Liver (tissue), 9 donors: ENCODE measurements around the gene SIRT1. TPM values are rescaled to one million over a fixed set of nuclear protein-coding genes. Genes with fewer than 3 reads are reported as not detected.

Experiments
- DNase-seq: peaks from one replicate; pipeline ENCODE4 v3.0.0-alpha.2; 2017; ENCODE audit warnings: low spot score
- H3K27ac ChIP-seq, 2 donors: one replicate each; pipeline ENCODE4 v1.7.0; 2013; ENCODE audit warnings: inconsistent platforms in 2 of 2, low read length in 2 of 2, control low read depth in 1 of 2, low read depth in 1 of 2, mild to moderate bottlenecking in 1 of 2
- H3K27me3 ChIP-seq, 4 donors: one replicate each; pipeline versions ENCODE4 v1.6.1 to v1.7.0; 2013; ENCODE audit warnings: low read length in 3 of 4, inconsistent platforms in 1 of 4, mild to moderate bottlenecking in 1 of 4, moderate library complexity in 1 of 4; ENCODE audit not compliant: control insufficient read depth in 4 of 4, insufficient read depth in 4 of 4
- H3K36me3 ChIP-seq, 4 donors: one replicate each; pipeline versions ENCODE4 v1.6.1 to v1.7.0; 2013; ENCODE audit warnings: low read length in 3 of 4, mild to moderate bottlenecking in 3 of 4, low read depth in 1 of 4, moderate library complexity in 1 of 4; ENCODE audit not compliant: control insufficient read depth in 4 of 4, insufficient read depth in 3 of 4
- H3K4me1 ChIP-seq, 4 donors: one replicate each; pipeline versions ENCODE4 v1.6.1 to v1.7.0; 2013; ENCODE audit warnings: low read length in 3 of 4, mild to moderate bottlenecking in 3 of 4, moderate library complexity in 1 of 4; ENCODE audit not compliant: control insufficient read depth in 4 of 4, insufficient read depth in 4 of 4
- H3K4me3 ChIP-seq, 3 donors: one replicate each; pipeline versions ENCODE4 v1.6.1 to v1.7.0; 2013; ENCODE audit warnings: low read length in 3 of 3, control low read depth in 1 of 3, low read depth in 1 of 3, mild to moderate bottlenecking in 1 of 3
- H3K9ac ChIP-seq, 2 donors: one replicate each; pipeline ENCODE4 v1.7.0; 2013; ENCODE audit warnings: low read length in 2 of 2, mild to moderate bottlenecking in 2 of 2, moderate library complexity in 2 of 2, control low read depth in 1 of 2, low read depth in 1 of 2
- H3K9me3 ChIP-seq, 4 donors: one replicate each; pipeline versions ENCODE4 v1.6.1 to v1.7.0; 2013; ENCODE audit warnings: low read length in 3 of 4; ENCODE audit not compliant: control insufficient read depth in 4 of 4
- ATF3 ChIP-seq: IDR thresholded peaks from 2 replicates; pipeline ENCODE4 v1.6.1; 2016; ENCODE audit warnings: antibody characterized with exemption
- EGR1 ChIP-seq, 2 donors: IDR thresholded peaks; 2 replicates each; pipeline ENCODE4 v1.6.1; 2016 to 2018; ENCODE audit warnings: antibody characterized with exemption in 2 of 2, low read depth in 2 of 2
- FOXA1 ChIP-seq: IDR thresholded peaks from 2 replicates; pipeline ENCODE4 v1.6.1; 2016; ENCODE audit warnings: antibody characterized with exemption
- FOXA2 ChIP-seq: IDR thresholded peaks from 2 replicates; pipeline ENCODE4 v1.6.1; 2016; ENCODE audit warnings: antibody characterized with exemption
- GABPA ChIP-seq, 2 donors: IDR thresholded peaks in 1 of 2; conservative IDR thresholded peaks in 1 of 2; 2 replicates each; pipeline ENCODE4 v1.6.1; 2016; ENCODE audit warnings: antibody characterized with exemption in 2 of 2, mild to moderate bottlenecking in 1 of 2, moderate library complexity in 1 of 2
- HNF4A ChIP-seq, 2 donors: conservative IDR thresholded peaks; 2 replicates each; pipeline ENCODE4 v1.6.1; 2016; ENCODE audit warnings: antibody characterized with exemption in 2 of 2, mild to moderate bottlenecking in 2 of 2
- HNF4G ChIP-seq: IDR thresholded peaks from 2 replicates; pipeline ENCODE4 v1.6.1; 2016; ENCODE audit warnings: antibody characterized with exemption
- NR2F2 ChIP-seq: IDR thresholded peaks from 2 replicates; pipeline ENCODE4 v1.6.1; 2016; ENCODE audit warnings: antibody characterized with exemption
- RAD21 ChIP-seq, 2 donors: IDR thresholded peaks; 2 replicates each; pipeline ENCODE4 v1.6.1; 2016; ENCODE audit warnings: antibody characterized with exemption in 2 of 2, mild to moderate bottlenecking in 2 of 2
- RXRA ChIP-seq, 2 donors: IDR thresholded peaks; 2 replicates each; pipeline ENCODE4 v1.6.1; 2017 to 2018; ENCODE audit warnings: antibody characterized with exemption in 2 of 2, mild to moderate bottlenecking in 1 of 2
- SP1 ChIP-seq: IDR thresholded peaks from 2 replicates; pipeline ENCODE4 v1.6.1; 2018; ENCODE audit warnings: antibody characterized with exemption, mild to moderate bottlenecking
- TAF1 ChIP-seq: conservative IDR thresholded peaks from 2 replicates; pipeline ENCODE4 v1.6.1; 2016; ENCODE audit warnings: antibody characterized with exemption, mild to moderate bottlenecking
- YY1 ChIP-seq: IDR thresholded peaks from 2 replicates; pipeline ENCODE4 v1.6.1; 2016; ENCODE audit warnings: antibody characterized with exemption, mild to moderate bottlenecking
- WGBS: extraction: QIAGEN DNeasy Blood & Tissue Kit; methylation state at CpG from one replicate; pipeline ENCODE4 v1.1.7; 2013; 5-methylcytosine and 5-hydroxymethylcytosine counted together
- polyA plus RNA-seq, 2 donors: library from polyadenylated mRNA; stranded (reverse) in 1 of 2; unstranded in 1 of 2; fragments of 200-250 nt in 1 of 2; fragments of >200 nt in 1 of 2; fragmentation: Nextera tagmentation in 1 of 2; extraction: Ambion mirVana in 1 of 2; gene quantifications; one replicate each; pipeline versions ENCODE4 v1.2.1 to v1.2.3, GENCODE V29; 2013 to 2015
- total RNA-seq, 2 donors: library from RNA; depleted of rRNA; stranded (reverse); fragments of >200 nt; gene quantifications; one replicate each; pipeline ENCODE4 v1.2.3, GENCODE V29; 2014
- TF ChIP-seq, protein P1 (sequence below): IDR thresholded peaks from 2 replicates; pipeline ENCODE4 v1.6.1; 2016; ENCODE audit warnings: antibody characterized with exemption
- TF ChIP-seq, protein P2 (sequence below): IDR thresholded peaks from 2 replicates; pipeline ENCODE4 v1.6.1; 2016; ENCODE audit warnings: antibody characterized with exemption, mild to moderate bottlenecking
- TF ChIP-seq, protein P3 (sequence below): IDR thresholded peaks from 2 replicates; pipeline ENCODE4 v1.6.1; 2016; ENCODE audit warnings: antibody characterized with exemption
- donor health status: healthy.
- donor health status: healthy.
- donor health status: healthy.
- donor health status: healthy.
- donor health status: healthy.

The SIRT1 gene
- total and polyA plus RNA-seq, 4 donors: 3.0 to 14.8 (median 7.8) TPM

GRCh38 chr10:67936416-67936815 lies 52.0 kb downstream of the SIRT1 start:
- TF ChIP-seq TAF1 (no peak), HNF4A (conservative IDR thresholded peaks at IDR 0.05) (no peak)
- TF ChIP-seq, protein P1, sequence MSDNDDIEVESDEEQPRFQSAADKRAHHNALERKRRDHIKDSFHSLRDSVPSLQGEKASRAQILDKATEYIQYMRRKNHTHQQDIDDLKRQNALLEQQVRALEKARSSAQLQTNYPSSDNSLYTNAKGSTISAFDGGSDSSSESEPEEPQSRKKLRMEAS: no peak
- Histone ChIP-seq H3K9ac (no peak overlapping the region), H3K9me3 (no peaks in the 10 kb centered on the region), H3K27ac (no peak overlapping the region), H3K36me3 (peaks cover 4 to 34% (median 19%) of the 10 kb centered on the region in 4 donors), H3K4me3 (no peak overlapping the region), H3K27me3 (no peaks in the 10 kb centered on the region), H3K4me1 (no peaks in the 10 kb centered on the region)
- 84% methylated on average over 1 of the region's 1 CpG for WGBS
- DNase-seq: no peak

DNA sequence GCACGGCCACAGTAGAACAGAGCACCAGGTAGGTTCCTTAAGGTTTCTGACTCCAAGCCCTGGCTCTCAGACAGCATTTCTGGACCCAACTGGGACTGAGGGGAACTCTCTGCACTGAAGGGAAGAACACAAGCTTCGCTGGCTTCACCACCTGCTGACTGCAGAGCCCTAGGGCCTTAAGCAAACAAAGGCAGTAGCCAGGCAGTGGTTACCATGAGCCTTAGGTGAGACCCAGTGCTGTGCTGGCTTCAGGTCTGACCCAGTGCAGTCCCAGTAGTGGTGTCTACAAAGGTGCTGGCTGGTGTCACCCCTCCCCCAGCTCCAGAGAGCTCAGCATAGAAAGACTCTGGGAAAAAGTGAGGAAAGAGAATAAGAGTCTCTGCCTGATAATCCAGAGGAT lies 59.5 kb downstream of the SIRT1 start:
- H3K4me1 ChIP-seq: no peaks in the 10 kb centered on the region
- H3K27me3 ChIP-seq: no peaks in the 10 kb centered on the region
- no peak for DNase-seq
- TF ChIP-seq GABPA (IDR thresholded peaks at IDR 0.05 in 1 of 2, conservative IDR thresholded peaks at IDR 0.05 in 1 of 2) (no peak), YY1 (no peak), RXRA (IDR thresholded peaks at IDR 0.05) (no peak), NR2F2 (no peak), SP1 (no peak)
- TF ChIP-seq, protein P2, sequence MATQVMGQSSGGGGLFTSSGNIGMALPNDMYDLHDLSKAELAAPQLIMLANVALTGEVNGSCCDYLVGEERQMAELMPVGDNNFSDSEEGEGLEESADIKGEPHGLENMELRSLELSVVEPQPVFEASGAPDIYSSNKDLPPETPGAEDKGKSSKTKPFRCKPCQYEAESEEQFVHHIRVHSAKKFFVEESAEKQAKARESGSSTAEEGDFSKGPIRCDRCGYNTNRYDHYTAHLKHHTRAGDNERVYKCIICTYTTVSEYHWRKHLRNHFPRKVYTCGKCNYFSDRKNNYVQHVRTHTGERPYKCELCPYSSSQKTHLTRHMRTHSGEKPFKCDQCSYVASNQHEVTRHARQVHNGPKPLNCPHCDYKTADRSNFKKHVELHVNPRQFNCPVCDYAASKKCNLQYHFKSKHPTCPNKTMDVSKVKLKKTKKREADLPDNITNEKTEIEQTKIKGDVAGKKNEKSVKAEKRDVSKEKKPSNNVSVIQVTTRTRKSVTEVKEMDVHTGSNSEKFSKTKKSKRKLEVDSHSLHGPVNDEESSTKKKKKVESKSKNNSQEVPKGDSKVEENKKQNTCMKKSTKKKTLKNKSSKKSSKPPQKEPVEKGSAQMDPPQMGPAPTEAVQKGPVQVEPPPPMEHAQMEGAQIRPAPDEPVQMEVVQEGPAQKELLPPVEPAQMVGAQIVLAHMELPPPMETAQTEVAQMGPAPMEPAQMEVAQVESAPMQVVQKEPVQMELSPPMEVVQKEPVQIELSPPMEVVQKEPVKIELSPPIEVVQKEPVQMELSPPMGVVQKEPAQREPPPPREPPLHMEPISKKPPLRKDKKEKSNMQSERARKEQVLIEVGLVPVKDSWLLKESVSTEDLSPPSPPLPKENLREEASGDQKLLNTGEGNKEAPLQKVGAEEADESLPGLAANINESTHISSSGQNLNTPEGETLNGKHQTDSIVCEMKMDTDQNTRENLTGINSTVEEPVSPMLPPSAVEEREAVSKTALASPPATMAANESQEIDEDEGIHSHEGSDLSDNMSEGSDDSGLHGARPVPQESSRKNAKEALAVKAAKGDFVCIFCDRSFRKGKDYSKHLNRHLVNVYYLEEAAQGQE: no peak
- TF ChIP-seq, protein P1: no peak
- H3K9me3 ChIP-seq: no peaks in the 10 kb centered on the region
- H3K9ac ChIP-seq: no peak overlapping the region
- H3K4me3 ChIP-seq: no peak overlapping the region
- H3K27ac ChIP-seq: no peak overlapping the region
- WGBS: 100% methylated on average over 2 of the region's 2 CpGs
- peaks cover 0 to 19% (median 15%) of the 10 kb centered on the region in 4 donors for H3K36me3 ChIP-seq

DNA sequence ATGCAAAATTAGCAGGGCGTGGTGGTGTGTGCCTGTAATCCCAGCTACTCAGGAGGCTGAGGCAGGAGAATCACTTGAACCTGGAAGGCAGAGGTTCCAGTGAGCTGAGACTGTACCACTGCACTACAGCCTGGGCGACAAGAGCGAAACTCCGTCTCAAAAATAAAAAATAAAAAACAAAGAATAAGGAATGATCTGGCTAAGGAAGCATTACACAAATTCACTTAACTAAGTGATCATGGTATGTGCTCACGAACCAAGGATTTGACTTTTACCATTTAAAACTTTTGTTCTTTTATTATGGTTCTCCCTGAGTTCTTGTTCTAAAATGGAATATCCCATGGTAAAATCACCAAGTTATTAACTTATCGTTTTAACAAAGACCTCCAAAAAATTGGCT lies 71.2 kb downstream of the SIRT1 start:
- no peak overlapping the region for H3K4me3 ChIP-seq
- 98% methylated on average over 6 of the region's 6 CpGs for WGBS
- no peaks in the 10 kb centered on the region for H3K27me3 ChIP-seq
- H3K9me3 ChIP-seq: no peaks in the 10 kb centered on the region
- peaks cover 0 to 5% (median 1%) of the 10 kb centered on the region in 4 donors for H3K4me1 ChIP-seq
- DNase-seq: no peak
- H3K27ac ChIP-seq: no peak overlapping the region
- peaks cover 0 to 13% (median 4%) of the 10 kb centered on the region in 4 donors for H3K36me3 ChIP-seq
- no peak overlapping the region for H3K9ac ChIP-seq
- no peak for TF ChIP-seq RAD21 (IDR thresholded peaks at IDR 0.05)
- no peak for TF ChIP-seq EGR1 (IDR thresholded peaks at IDR 0.05; ENCODE audit: low read depth in 2 of 2)
- no peak for TF ChIP-seq GABPA (IDR thresholded peaks at IDR 0.05 in 1 of 2, conservative IDR thresholded peaks at IDR 0.05 in 1 of 2)
- no peak for TF ChIP-seq YY1
- no peak for TF ChIP-seq ATF3
- TF ChIP-seq HNF4G: no peak
- TF ChIP-seq, protein P1: no peak
- TF ChIP-seq RXRA (IDR thresholded peaks at IDR 0.05): no peak
- TF ChIP-seq NR2F2: no peak
- TF ChIP-seq, protein P2: no peak
- TF ChIP-seq FOXA2: no peak
- TF ChIP-seq, protein P3, sequence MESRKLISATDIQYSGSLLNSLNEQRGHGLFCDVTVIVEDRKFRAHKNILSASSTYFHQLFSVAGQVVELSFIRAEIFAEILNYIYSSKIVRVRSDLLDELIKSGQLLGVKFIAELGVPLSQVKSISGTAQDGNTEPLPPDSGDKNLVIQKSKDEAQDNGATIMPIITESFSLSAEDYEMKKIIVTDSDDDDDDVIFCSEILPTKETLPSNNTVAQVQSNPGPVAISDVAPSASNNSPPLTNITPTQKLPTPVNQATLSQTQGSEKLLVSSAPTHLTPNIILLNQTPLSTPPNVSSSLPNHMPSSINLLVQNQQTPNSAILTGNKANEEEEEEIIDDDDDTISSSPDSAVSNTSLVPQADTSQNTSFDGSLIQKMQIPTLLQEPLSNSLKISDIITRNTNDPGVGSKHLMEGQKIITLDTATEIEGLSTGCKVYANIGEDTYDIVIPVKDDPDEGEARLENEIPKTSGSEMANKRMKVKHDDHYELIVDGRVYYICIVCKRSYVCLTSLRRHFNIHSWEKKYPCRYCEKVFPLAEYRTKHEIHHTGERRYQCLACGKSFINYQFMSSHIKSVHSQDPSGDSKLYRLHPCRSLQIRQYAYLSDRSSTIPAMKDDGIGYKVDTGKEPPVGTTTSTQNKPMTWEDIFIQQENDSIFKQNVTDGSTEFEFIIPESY: no peak
- TF ChIP-seq TAF1: no peak
- no peak for TF ChIP-seq FOXA1
- TF ChIP-seq SP1: no peak
